Activated CD4-positive, alpha-beta T cell treated with anti-CD3 and anti-CD28 coated beads for 1 hour (primary cell): ENCODE results near the gene HIVEP3.

ENCODE experiments used
- DNase-seq: peaks from one replicate; pipeline ENCODE4 v3.0.0-alpha.2; 2020

Gene HIVEP3

GRCh38 chr1:41608211-41608610 is 310.5 kb downstream of the HIVEP3 start:
- no peak for DNase-seq

DNA sequence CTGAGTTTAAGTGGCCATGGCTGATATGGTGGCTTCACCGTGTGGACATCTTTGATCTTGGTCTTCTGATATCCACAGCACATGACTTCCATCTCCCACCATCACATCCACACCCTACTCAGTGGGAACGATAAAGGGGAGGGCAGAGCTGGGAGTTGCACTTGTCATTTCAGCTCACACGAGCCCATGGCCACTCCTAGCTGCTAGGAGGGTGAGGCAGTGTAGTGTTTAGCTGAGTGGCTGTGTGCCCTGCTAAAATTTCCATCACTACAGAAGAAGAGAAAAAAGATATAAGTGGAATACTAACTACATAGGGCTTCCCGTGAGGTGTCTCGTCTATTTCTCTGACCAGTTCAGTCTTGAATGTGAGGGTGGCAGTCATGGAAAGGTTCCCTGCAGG is 310.9 kb downstream of the HIVEP3 start:
- no peak for DNase-seq

DNA sequence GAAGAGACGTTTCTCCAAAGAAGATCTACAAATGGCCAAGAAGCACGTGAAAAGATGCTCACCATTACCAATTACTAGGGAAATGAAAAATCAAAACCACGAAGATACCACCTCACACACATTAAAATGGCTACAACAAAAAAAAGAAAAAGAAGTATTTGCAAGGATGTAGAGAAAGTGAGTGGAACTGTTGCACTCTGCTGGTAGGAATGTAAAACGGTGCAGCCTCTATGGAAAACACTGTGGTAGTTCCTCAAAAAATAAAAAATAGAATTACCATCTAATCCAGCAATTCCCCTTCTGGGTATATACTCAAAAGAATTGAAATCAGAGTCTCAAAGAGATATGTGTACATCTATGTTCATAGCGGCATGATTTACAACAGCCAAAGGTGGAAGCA is 318.8 kb downstream of the HIVEP3 start:
- no peak for DNase-seq

- DNase-seq, result no peak
These were observed 320.4 kb downstream of the HIVEP3 start for GRCh38 chr1:41598325-41598724.

GRCh38 chr1:41592451-41593125 is 326.1 kb downstream of the HIVEP3 start:
- no peak for DNase-seq

DNA sequence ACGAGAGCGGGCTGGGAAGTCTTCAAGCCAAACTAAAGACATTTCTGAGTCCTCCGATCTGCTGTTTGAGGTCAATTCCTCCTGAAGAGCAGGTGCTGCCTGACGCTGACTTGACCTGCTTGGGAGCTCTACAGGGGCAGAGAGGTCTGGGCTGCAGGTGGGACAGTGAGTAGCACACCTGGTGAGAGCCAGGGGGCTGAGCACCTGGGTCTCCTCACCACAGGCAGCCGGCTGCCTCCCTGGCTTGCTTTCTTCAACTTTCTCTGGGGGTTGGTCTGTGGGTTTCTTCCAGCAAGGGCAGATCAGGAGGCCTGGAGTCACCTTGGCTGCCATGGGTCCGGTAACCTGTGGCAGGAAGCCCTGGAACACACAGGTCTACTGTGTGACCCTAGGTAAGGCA is 326.8 kb downstream of the HIVEP3 start:
- no peak for DNase-seq

DNA sequence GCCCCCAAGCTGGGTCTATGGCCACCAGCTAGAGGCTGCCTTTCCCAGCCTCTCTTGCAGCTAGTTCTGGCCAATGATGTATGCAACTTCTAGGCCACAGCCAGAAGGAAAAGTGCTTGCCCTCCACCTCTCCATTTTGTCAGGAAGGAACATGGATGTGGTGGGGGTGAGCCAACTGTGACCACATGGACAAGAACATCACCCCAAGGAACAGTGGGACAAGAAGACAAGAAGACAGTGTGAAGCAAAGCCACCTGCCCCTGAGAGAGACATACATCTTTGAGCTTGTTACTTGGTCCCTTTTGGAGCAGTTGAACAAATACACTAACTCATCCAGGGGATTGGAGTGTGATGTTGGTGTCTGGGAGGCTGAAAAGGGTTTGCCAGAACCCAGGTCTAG is 328.4 kb downstream of the HIVEP3 start:
- DNase-seq, result no peak

- no peak for DNase-seq
These were observed 329.3 kb downstream of the HIVEP3 start for GRCh38 chr1:41589395-41589794.

DNA sequence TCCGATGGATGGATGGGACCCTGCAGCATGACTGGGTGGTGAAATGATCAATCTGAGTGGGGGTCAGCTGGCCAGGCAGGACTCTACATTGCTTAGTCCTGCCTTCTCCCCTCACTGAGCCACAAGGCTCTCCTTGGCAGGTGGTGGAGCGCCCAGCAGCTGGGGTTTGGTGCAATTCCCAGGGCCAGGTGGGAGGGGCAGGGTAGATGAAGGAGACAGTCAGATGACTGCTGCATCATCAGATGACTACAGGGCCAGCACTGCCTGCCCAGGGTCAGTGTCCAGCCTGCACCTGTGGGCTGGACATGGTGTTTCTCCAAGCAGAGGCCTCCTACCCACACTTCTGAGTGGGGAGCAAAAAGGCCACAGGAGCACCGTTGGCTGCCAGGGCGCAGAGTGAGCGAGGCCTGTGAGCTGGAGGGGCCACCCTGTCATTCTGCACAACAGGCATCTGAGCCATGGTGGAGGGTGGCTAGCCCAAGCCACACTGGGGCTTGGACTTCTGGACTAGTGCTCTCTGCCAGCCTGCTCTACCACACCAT is 330.3 kb downstream of the HIVEP3 start:
- DNase-seq, result no peak

DNA sequence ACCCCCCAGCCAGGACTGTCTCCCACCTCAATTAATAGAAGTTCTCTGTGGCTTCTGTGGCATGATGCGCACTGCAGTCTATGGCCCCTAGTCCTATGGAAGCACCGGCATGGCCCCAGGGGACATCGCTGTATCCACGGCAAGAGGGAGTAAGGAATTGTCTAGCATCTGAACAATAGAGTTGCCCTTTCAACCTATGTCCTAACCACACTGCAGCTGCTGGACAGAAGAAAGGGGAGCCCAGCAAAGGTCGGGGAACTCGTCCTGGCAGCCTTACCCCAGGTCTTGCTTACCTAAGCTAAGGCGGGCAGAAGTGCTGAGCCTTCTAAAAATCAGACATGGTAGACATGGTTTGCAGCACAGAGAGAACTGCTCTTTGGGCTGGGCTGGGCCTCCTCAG is 330.9 kb downstream of the HIVEP3 start:
- DNase-seq, result no peak

GRCh38 chr1:41586230-41586629 is 332.5 kb downstream of the HIVEP3 start:
- no peak for DNase-seq

DNA sequence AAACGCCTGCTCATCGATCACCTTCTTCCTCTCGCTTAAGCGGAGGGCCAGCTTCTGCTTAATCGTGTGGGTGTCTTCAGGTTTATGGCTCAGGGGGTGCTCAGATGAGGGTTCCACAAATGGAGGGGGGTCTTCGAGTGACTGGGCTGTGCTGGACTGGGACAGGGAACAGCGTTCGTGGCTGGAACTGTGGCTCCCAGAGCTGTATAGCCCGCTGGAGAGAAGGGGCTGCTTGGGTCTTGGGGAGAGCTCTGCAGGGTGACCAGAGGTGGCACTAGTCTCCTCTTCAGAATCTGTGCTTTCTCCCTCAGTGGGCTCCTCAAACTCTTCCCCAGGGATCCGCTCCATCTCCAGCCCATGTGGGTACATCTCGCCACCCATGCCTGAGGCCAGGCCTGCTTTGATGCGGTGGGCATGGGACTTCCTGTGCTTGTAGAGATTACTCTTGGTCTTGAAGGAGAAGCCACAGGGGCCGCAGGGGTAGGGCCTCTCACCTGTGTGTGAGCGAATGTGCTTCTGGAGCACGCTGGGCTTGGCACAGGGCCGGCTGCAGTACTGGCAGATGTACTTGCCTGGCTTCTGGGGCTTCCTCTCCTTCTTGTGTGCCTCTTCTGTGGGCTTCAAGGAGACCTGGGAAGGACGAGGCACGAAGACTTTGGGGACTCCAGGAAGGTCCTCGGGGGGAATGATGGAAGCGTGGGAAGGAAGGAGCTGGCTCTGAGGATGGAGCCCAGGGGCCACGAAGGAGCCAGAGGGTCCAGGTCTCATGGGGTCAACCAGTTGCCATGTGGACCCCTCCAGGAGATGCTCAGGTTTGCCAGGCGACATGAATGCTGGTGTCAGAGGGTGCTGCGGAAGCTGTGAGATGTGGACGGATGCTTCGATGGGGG is 334.8 kb downstream of the HIVEP3 start:
- DNase-seq, result no peak

GRCh38 chr1:41582851-41583657 is 335.7 kb downstream of the HIVEP3 start:
- no peak for DNase-seq

DNA sequence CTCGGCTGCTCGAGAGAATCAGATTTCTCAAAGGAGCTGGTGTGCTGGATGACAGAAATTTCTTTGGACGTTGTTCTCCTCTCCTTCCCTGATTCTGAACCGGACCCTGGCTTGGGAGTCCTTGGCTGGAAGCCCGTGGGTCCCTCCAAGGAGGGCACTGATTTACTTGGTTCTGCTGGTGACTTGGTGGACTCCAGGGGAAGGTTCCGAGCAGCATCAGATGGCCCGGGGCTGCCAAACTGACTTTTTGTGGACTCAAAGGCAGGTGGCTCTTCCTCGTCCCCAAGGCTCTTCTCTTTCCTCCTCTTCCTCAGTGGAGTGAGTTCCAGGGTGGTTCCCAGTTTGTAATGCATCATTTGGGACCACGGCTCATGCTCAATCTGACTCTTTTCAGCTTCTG is 336.4 kb downstream of the HIVEP3 start:
- no peak for DNase-seq

DNA sequence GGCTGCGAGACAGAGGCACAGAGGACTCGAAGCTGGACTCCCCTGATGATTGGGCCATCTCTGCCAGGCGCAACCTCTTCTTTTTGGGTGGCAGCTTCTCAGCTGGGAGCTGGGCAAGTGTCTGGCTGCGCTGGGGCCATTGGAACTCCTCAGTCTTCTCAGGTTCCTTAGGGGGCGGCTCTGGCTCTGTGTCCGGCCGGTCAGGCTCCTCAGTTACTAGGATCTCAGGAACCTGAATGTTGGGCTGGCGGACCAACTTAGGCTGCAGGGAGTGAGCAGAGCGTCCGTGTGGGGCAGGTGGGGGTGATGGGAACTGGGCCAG is 336.8 kb downstream of the HIVEP3 start:
- no peak for DNase-seq

GRCh38 chr1:41581216-41582003 is 337.3 kb downstream of the HIVEP3 start:
- DNase-seq, result no peak

DNA sequence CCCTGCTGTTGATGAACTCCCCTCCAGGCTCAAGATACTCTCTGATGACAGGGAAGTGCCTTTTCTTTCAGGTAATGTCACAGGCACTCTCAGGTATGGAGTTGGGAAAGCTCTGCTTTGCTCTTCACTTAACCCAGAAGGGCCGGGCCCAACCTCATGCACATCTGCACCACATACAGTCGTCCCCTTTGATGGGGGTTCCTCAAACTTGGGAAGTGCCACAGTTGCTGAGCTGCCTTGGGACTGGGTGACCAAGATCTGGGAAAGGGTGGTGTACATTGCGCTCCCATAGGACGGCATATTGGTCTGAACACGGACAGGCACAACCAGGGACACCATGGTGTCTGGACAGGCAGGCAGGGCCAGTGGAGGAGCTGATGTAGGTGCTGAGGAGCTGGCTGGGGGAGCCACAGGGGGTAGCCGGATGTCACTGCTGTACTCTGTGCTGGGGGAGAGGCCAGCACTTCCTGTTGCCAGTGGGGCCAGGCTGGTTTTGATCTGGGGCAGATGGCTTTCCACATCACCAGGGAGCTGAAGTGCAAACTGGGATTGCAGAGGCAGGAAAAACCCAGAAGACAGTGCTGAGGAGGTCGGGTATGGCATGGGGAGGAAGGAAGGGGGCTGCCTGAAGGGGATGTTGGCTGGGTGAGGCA is 338.1 kb downstream of the HIVEP3 start:
- DNase-seq, result no peak

- no peak for DNase-seq
These were observed 338.7 kb downstream of the HIVEP3 start for GRCh38 chr1:41580021-41580420.

GRCh38 chr1:41578712-41579335 is 339.9 kb downstream of the HIVEP3 start:
- DNase-seq, result no peak

GRCh38 chr1:41576620-41577019 is 342.1 kb downstream of the HIVEP3 start:
- no peak for DNase-seq

DNA sequence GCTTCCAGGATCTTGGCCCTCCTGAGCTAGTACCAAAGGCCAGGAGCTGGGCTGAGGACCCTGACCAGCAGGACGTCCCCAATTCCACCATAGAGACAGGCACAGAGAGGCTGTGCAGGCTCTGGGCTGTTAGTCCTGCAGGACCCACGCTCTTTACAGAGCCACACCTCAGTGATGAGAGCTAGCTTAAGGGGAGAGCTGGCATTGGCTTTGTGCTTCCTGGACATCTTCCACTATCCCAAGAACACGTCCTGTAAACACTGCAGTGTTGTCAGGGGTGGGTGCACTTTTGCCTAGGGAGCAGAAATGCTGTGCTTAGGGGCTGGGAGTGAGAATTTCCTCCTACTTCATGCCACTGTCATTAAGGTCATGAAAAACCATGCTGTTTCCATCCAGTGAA is 342.5 kb downstream of the HIVEP3 start:
- no peak for DNase-seq

DNA sequence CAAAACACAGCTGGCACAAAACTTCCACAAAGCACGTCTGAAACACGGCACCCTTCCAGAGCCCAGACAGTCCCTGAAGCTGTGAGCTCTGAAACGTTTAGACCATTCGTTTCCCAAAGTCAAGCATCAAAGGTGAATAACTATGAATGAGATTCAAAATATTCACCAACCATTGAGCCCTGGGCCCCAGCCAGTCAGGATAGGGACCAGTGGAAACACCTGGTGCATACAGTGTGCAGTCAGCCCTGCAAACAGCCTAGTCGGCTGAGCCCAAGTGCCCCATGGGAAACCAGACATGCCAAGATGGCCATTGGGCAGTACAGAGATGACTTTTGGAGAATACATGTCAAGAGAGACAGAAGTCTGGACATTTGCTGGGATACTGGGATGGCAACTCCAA is 343.9 kb downstream of the HIVEP3 start:
- DNase-seq, result no peak
